HUES64 (cell line): ENCODE results near the gene GAPVD1.

Experiments
- H3K27ac ChIP-seq: 2 replicates; pipeline ENCODE4 v1.7.0; 2013; ENCODE audit warnings: low read depth, low read length, inconsistent platforms
- H3K27me3 ChIP-seq: 2 replicates; pipeline ENCODE4 v1.6.1; 2013; ENCODE audit warnings: mild to moderate bottlenecking, low read length; ENCODE audit not compliant: insufficient read depth
- H3K36me3 ChIP-seq: 2 replicates; pipeline ENCODE4 v1.6.1; 2013; ENCODE audit warnings: mild to moderate bottlenecking, low read length; ENCODE audit not compliant: insufficient read depth
- H3K4me1 ChIP-seq: 2 replicates; pipeline ENCODE4 v1.6.1; 2013; ENCODE audit warnings: mild to moderate bottlenecking, low read length, moderate library complexity; ENCODE audit not compliant: insufficient read depth
- H3K4me3 ChIP-seq: 2 replicates; pipeline ENCODE4 v1.5.1; 2013; ENCODE audit warnings: mild to moderate bottlenecking, low read length, moderate library complexity
- H3K9ac ChIP-seq: 2 replicates; pipeline ENCODE4 v1.6.1; 2013; ENCODE audit warnings: mild to moderate bottlenecking, low read depth, low read length
- H3K9me3 ChIP-seq: 2 replicates; pipeline ENCODE4 v1.6.1; 2013; ENCODE audit warnings: low read depth, low read length; ENCODE audit not compliant: insufficient read depth
- WGBS: fragments of 150-250, 120-280 bp; methylation state at CpG from one replicate; pipeline ENCODE4 v1.1.7; 2013; ENCODE audit warnings: missing lambda C conversion rate; 5-methylcytosine and 5-hydroxymethylcytosine counted together

GAPVD1 gene

GRCh38 chr9:125355601-125356000 is 94.0 kb downstream of the GAPVD1 start:
- Histone ChIP-seq H3K36me3 (peaks cover 92% of the 10 kb centered on the region), H3K4me1 (no peaks in the 10 kb centered on the region), H3K4me3 (no peak overlapping the region), H3K9ac (no peak overlapping the region), H3K9me3 (0 out of 2 replicates have a peak, but pooled peaks cover 11% of the 10 kb centered on the region), H3K27ac (no peak overlapping the region), H3K27me3 (no peaks in the 10 kb centered on the region)
- 94% methylated on average over 11 of the region's 11 CpGs for WGBS

- Histone ChIP-seq H3K36me3 (peaks cover 90% of the 10 kb centered on the region), H3K9me3 (0 out of 2 replicates have a peak, but pooled peaks cover 6% of the 10 kb centered on the region), H3K4me1 (no peaks in the 10 kb centered on the region), H3K27me3 (no peaks in the 10 kb centered on the region), H3K4me3 (no peak overlapping the region), H3K27ac (no peak overlapping the region), H3K9ac (no peak overlapping the region)
- WGBS: 98% methylated on average over 3 of the region's 3 CpGs
Observed at GRCh38 chr9:125356032-125356431, 94.4 kb downstream of the GAPVD1 start.

- H3K9me3 ChIP-seq: no peaks in the 10 kb centered on the region
- no peaks in the 10 kb centered on the region for H3K27me3 ChIP-seq
- H3K27ac ChIP-seq: no peak overlapping the region
- H3K9ac ChIP-seq: no peak overlapping the region
- H3K4me3 ChIP-seq: no peak overlapping the region
- WGBS: 96% methylated on average over 1 of the region's 1 CpG
- H3K4me1 ChIP-seq: no peaks in the 10 kb centered on the region
- peaks cover 89% of the 10 kb centered on the region for H3K36me3 ChIP-seq
Observed at GRCh38 chr9:125359011-125359410, 97.4 kb downstream of the GAPVD1 start.

GRCh38 chr9:125360601-125361000 is 99.0 kb downstream of the GAPVD1 start:
- Histone ChIP-seq H3K27ac (no peak overlapping the region), H3K4me1 (no peaks in the 10 kb centered on the region), H3K4me3 (no peak overlapping the region), H3K9me3 (no peaks in the 10 kb centered on the region), H3K36me3 (peaks cover 73% of the 10 kb centered on the region), H3K27me3 (no peaks in the 10 kb centered on the region), H3K9ac (no peak overlapping the region)
- WGBS: 93% methylated on average over 2 of the region's 2 CpGs

GRCh38 chr9:125361837-125362531 is 100.4 kb downstream of the GAPVD1 start:
- Histone ChIP-seq H3K9me3 (no peaks in the 10 kb centered on the region), H3K27ac (no peak overlapping the region), H3K4me3 (no peak overlapping the region), H3K36me3 (peaks cover 60% of the 10 kb centered on the region), H3K9ac (no peak overlapping the region), H3K27me3 (no peaks in the 10 kb centered on the region), H3K4me1 (peaks cover 4% of the 10 kb centered on the region; the same call in 1 of the 2 replicates)
- WGBS: 81% methylated on average over 5 of the region's 5 CpGs

GRCh38 chr9:125366676-125367075 is 105.0 kb downstream of the GAPVD1 start:
- WGBS: 89% methylated on average over 5 of the region's 5 CpGs
- H3K4me1 ChIP-seq: peaks cover 4% of the 10 kb centered on the region; the same call in 1 of the 2 replicates
- no peak overlapping the region for H3K27ac ChIP-seq
- no peaks in the 10 kb centered on the region for H3K27me3 ChIP-seq
- H3K9me3 ChIP-seq: no peaks in the 10 kb centered on the region
- H3K4me3 ChIP-seq: no peak overlapping the region
- no peak overlapping the region for H3K9ac ChIP-seq
- peaks cover 21% of the 10 kb centered on the region for H3K36me3 ChIP-seq

- Histone ChIP-seq H3K36me3 (no peaks in the 10 kb centered on the region), H3K4me3 (no peak overlapping the region), H3K9me3 (no peaks in the 10 kb centered on the region), H3K4me1 (peaks cover 4% of the 10 kb centered on the region), H3K27ac (no peak overlapping the region), H3K9ac (no peak overlapping the region), H3K27me3 (no peaks in the 10 kb centered on the region)
- WGBS: 75% methylated on average over 8 of the region's 8 CpGs
Observed at GRCh38 chr9:125370786-125371185, 109.2 kb downstream of the GAPVD1 start.

- H3K9me3 ChIP-seq: no peaks in the 10 kb centered on the region
- no peaks in the 10 kb centered on the region for H3K36me3 ChIP-seq
- H3K4me1 ChIP-seq: no peaks in the 10 kb centered on the region; the same call in 1 of the 2 replicates
- no peak overlapping the region for H3K27ac ChIP-seq
- no peaks in the 10 kb centered on the region for H3K27me3 ChIP-seq
- no peak overlapping the region for H3K9ac ChIP-seq
- 90% methylated on average over 9 of the region's 9 CpGs for WGBS
- H3K4me3 ChIP-seq: no peak overlapping the region
Observed at GRCh38 chr9:125372441-125373226, 111.0 kb downstream of the GAPVD1 start.

GRCh38 chr9:125374443-125375309 is 113.0 kb downstream of the GAPVD1 start:
- no peaks in the 10 kb centered on the region; the same call in 1 of the 2 replicates for H3K4me1 ChIP-seq
- H3K27me3 ChIP-seq: no peaks in the 10 kb centered on the region
- 22% methylated on average over 24 of the region's 24 CpGs for WGBS
- H3K4me3 ChIP-seq: peak overlapping the region; percentile 27
- no peak overlapping the region for H3K9ac ChIP-seq
- no peaks in the 10 kb centered on the region for H3K36me3 ChIP-seq
- no peaks in the 10 kb centered on the region for H3K9me3 ChIP-seq
- H3K27ac ChIP-seq: no peak overlapping the region

GRCh38 chr9:125375820-125376219 is 114.2 kb downstream of the GAPVD1 start:
- Histone ChIP-seq H3K4me3 (no peak overlapping the region), H3K9ac (no peak overlapping the region), H3K27ac (no peak overlapping the region), H3K4me1 (no peaks in the 10 kb centered on the region; the same call in 1 of the 2 replicates), H3K36me3 (no peaks in the 10 kb centered on the region), H3K27me3 (no peaks in the 10 kb centered on the region), H3K9me3 (no peaks in the 10 kb centered on the region)
- 95% methylated on average over 9 of the region's 9 CpGs for WGBS
